WERI-Rb-1 (cell line): ENCODE data around the gene KDM4E.
"Not testable (repeated sequence)": the region's sequence is repeated elsewhere in the genome, so short reads cannot be mapped to it uniquely, and the experiment has no call there.

Source experiments
- DNase-seq: peaks from one replicate; pipeline ENCODE4 v3.0.0-alpha.2; 2020
- H3K27ac ChIP-seq: fragments of 250-450 bp; sonication (Bioruptor Pico); 2 replicates; pipeline ENCODE4 v1.5.1; 2020; ENCODE audit warnings: mild to moderate bottlenecking, moderate library complexity
- H3K27me3 ChIP-seq: fragments of 250-450 bp; sonication (Bioruptor Pico); 2 replicates; pipeline ENCODE4 v1.5.1; 2021; ENCODE audit warnings: mild to moderate bottlenecking, low read depth, moderate library complexity; ENCODE audit not compliant: insufficient read depth, severe bottlenecking
- H3K36me3 ChIP-seq: fragments of 250-450 bp; sonication (Bioruptor Pico); 2 replicates; pipeline ENCODE4 v1.5.1; 2020; ENCODE audit warnings: mild to moderate bottlenecking, moderate library complexity
- H3K4me3 ChIP-seq: 2 replicates; pipeline ENCODE4 v1.5.1; 2011; ENCODE audit warnings: low read depth, mild to moderate bottlenecking, control low read depth, low read length
- H3K9me3 ChIP-seq: fragments of 250-450 bp; sonication (Bioruptor Pico); 2 replicates; pipeline ENCODE4 v1.5.1; 2021; ENCODE audit warnings: mild to moderate bottlenecking, moderate library complexity; ENCODE audit not compliant: severe bottlenecking
- TF ChIP-seq, protein P1 (sequence below): IDR thresholded peaks from 2 replicates; pipeline ENCODE4 v1.5.1; 2011; ENCODE audit warnings: low read depth, mild to moderate bottlenecking, control low read depth, inconsistent platforms, low read length

The KDM4E gene

GRCh38 chr11:94998285-94998684 lies 26.8 kb upstream of the KDM4E start:
- DNase-seq, result no peak
- Histone ChIP-seq H3K4me3 (no peak overlapping the region), H3K36me3 (no peaks in the 10 kb centered on the region), H3K27me3 (no peaks in the 10 kb centered on the region), H3K27ac (no peak overlapping the region), H3K9me3 (no peaks in the 10 kb centered on the region)
- TF ChIP-seq, protein P1, sequence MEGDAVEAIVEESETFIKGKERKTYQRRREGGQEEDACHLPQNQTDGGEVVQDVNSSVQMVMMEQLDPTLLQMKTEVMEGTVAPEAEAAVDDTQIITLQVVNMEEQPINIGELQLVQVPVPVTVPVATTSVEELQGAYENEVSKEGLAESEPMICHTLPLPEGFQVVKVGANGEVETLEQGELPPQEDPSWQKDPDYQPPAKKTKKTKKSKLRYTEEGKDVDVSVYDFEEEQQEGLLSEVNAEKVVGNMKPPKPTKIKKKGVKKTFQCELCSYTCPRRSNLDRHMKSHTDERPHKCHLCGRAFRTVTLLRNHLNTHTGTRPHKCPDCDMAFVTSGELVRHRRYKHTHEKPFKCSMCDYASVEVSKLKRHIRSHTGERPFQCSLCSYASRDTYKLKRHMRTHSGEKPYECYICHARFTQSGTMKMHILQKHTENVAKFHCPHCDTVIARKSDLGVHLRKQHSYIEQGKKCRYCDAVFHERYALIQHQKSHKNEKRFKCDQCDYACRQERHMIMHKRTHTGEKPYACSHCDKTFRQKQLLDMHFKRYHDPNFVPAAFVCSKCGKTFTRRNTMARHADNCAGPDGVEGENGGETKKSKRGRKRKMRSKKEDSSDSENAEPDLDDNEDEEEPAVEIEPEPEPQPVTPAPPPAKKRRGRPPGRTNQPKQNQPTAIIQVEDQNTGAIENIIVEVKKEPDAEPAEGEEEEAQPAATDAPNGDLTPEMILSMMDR, result no peak

- H3K4me3 ChIP-seq, result no peak overlapping the region
- DNase-seq, result no peak
- H3K27ac ChIP-seq, result no peak overlapping the region
- H3K9me3 ChIP-seq, result peaks cover 4% of the 10 kb centered on the region
- no peaks in the 10 kb centered on the region for H3K36me3 ChIP-seq
- TF ChIP-seq, protein P1, result no peak
- no peaks in the 10 kb centered on the region for H3K27me3 ChIP-seq
Measured at GRCh38 chr11:95003716-95004115, 21.3 kb upstream of the KDM4E start.

GRCh38 chr11:95005642-95006041 lies 19.4 kb upstream of the KDM4E start:
- Histone ChIP-seq H3K27me3 (no peaks in the 10 kb centered on the region), H3K36me3 (no peaks in the 10 kb centered on the region), H3K9me3 (peaks cover 4% of the 10 kb centered on the region), H3K4me3 (no peak overlapping the region), H3K27ac (no peak overlapping the region)
- no peak for DNase-seq
- TF ChIP-seq, protein P1, result no peak

- TF ChIP-seq, protein P1, result no peak
- Histone ChIP-seq H3K4me3 (no peak overlapping the region), H3K36me3 (no peaks in the 10 kb centered on the region), H3K27ac (no peak overlapping the region), H3K9me3 (peaks cover 4% of the 10 kb centered on the region), H3K27me3 (no peaks in the 10 kb centered on the region)
- DNase-seq, result no peak
Measured at GRCh38 chr11:95011376-95011775, 13.7 kb upstream of the KDM4E start.

DNA sequence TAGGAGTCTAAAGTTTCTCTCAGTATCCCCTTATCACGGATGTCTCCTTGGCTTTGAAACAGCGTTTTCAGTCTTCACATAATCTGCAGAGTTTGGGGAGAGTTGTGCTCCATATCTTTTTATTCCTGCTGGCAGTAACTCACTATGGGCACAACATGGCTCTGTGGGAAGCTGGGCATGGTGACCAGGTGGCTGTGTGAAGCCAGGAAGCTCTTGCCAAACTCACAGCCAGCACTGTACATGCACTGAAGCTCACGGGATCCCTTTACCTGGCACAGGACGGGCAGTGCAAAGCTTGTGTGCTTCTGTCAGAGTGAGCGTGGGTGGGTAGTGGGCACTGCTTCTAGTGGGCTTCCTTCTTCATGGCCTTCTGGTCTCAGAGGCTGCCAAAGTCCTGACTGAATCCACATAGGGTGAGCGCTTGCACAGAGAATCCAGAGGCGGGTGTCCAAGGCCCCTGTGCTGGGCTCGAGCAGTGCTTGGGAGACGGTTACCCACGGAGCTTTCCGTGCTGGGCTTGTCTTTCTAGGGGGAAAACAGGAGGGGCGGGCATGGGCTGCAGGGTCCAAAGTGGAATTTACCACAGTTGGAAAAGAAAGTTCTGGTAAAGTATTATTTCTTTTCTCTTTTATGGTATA lies 10.8 kb upstream of the KDM4E start:
- H3K9me3 ChIP-seq, result no peaks in the 10 kb centered on the region
- TF ChIP-seq, protein P1, result no peak
- H3K27ac ChIP-seq, result no peak overlapping the region

GRCh38 chr11:95016139-95016538 lies 8.9 kb upstream of the KDM4E start:
- DNase-seq, result no peak
- Histone ChIP-seq H3K27ac (no peak overlapping the region), H3K9me3 (no peaks in the 10 kb centered on the region), H3K27me3 (no peaks in the 10 kb centered on the region), H3K4me3 (no peak overlapping the region), H3K36me3 (no peaks in the 10 kb centered on the region)
- TF ChIP-seq, protein P1, result no peak

More for the DNA sequence above, 10.8 kb upstream of the KDM4E start:
- Histone ChIP-seq H3K4me3 (no peak overlapping the region), H3K36me3 (no peaks in the 10 kb centered on the region), H3K27me3 (no peaks in the 10 kb centered on the region)
- DNase-seq, result no peak

DNA sequence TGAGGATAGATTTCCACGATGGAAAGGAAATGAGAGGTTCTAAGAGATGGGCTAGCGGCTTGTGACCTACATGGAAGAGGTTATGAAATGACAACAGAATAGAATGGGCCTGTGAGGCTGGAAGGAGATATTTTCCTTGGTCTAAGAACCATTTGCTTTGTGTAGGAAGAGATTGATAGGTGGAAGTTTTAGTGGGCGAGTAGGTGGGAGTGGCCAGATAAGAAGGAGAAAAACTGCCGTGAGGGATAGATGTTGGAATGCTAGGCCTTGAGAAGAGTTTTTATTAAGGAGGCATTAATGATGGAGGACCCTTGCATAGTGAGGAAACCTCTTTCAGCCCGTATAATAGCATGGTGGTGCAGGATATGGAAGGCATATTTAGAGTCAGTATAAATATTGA lies 3.6 kb upstream of the KDM4E start:
- not testable (repeated sequence) for DNase-seq, H3K27me3 ChIP-seq, H3K4me3 ChIP-seq, H3K27ac ChIP-seq, H3K36me3 ChIP-seq, H3K9me3 ChIP-seq

GRCh38 chr11:95025594-95025993 lies 536 bp downstream of the KDM4E start:
- H3K9me3 ChIP-seq, H3K4me3 ChIP-seq, H3K27ac ChIP-seq, H3K36me3 ChIP-seq, H3K27me3 ChIP-seq, DNase-seq: not testable (repeated sequence)
